ENCODE results near the gene PRKACA. TPM values are rescaled to one million over a fixed set of nuclear protein-coding genes. Genes with fewer than 3 reads are reported as not detected.

The PRKACA gene
- total RNA-seq, 4 donors from 2014 or later: 45.9 to 53.7 (median 49.2) TPM

DNA sequence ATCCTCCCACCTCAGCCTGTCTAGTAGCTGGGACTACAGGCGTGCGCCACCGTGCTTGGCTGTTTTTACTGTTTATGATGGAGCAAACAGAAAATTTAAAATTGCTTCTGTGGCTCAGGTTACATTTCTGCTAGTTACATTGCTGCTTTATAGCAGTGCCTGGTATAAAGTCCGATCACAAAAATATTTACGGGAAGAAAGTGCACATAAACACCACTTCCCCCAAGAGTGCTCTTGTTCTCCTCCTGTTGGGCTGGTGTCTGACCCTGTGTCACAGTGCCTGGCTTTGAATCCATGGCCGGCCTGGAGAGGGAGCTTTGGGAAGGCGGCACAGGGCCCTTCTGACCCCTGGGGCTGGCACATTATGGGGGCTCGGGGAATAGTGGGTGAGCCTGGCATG, 11.9 kb downstream of the PRKACA start:
- WGBS, 2 donors: 88 to 96% methylated on average over 8 of the region's 8 CpGs
- TF ChIP-seq, protein P1, sequence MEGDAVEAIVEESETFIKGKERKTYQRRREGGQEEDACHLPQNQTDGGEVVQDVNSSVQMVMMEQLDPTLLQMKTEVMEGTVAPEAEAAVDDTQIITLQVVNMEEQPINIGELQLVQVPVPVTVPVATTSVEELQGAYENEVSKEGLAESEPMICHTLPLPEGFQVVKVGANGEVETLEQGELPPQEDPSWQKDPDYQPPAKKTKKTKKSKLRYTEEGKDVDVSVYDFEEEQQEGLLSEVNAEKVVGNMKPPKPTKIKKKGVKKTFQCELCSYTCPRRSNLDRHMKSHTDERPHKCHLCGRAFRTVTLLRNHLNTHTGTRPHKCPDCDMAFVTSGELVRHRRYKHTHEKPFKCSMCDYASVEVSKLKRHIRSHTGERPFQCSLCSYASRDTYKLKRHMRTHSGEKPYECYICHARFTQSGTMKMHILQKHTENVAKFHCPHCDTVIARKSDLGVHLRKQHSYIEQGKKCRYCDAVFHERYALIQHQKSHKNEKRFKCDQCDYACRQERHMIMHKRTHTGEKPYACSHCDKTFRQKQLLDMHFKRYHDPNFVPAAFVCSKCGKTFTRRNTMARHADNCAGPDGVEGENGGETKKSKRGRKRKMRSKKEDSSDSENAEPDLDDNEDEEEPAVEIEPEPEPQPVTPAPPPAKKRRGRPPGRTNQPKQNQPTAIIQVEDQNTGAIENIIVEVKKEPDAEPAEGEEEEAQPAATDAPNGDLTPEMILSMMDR (IDR thresholded peaks at IDR 0.05): no peak
- no peak overlapping the region for H3K4me3 ChIP-seq (ENCODE audit: low read depth, poor library complexity, severe bottlenecking)
- intact Hi-C loops (cut with DNase I; ENCODE audit: low total_unique reads): no loop called here
- no peak for DNase-seq (ENCODE audit: low spot score in 2 of 2)

DNA sequence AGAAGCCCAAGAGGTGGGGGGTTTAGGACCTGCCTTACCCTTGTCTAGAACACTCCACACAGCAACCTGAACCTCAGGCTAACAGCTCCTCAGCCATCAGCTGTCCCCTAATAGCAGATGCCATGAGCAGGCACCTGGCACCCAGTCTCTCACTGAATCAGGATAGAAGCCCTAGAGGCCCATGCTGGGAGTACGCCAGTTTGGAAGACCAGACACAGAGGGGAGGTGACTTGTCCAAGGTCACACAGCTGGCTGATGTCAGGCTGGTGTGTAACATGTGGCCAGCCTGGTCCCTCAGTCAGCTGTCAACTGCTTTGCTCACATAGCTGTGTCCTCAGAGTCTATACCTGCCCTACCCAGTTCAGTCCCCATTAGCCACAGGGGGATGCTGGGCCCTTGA, 14.3 kb downstream of the PRKACA start:
- TF ChIP-seq POLR2A (IDR thresholded peaks at IDR 0.05): no peak
- TF ChIP-seq, protein P1 (IDR thresholded peaks at IDR 0.05): no peak
- intact Hi-C loops (cut with DNase I; ENCODE audit: low total_unique reads): no loop called here
- DNase-seq (ENCODE audit: low spot score in 2 of 2): no peak
- no peak overlapping the region for H3K4me3 ChIP-seq (ENCODE audit: low read depth, poor library complexity, severe bottlenecking)
- WGBS, 2 donors: 91 to 100% methylated on average over 1 of the region's 1 CpG

DNA sequence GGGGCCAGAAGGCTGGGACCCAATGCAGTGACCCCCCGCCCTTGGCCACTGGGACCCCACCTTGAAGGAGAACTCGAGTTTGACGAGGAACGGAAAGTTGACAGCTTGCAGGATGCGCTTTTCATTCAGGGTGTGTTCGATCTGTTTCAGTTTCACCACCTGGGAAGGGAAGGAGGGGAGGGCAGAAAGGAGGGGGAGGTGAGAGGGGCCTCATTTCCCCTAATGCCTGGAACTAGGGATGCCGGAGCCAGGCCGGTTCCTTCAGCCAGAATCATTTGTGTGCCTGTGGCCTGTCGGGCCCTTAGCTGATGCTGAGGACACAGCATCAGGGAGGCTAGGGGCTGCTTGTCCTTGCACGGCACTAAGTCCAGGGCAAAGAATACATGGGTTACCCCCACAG, 14.8 kb downstream of the PRKACA start:
- intact Hi-C loops (cut with DNase I; ENCODE audit: low total_unique reads): no loop called here
- WGBS, 2 donors: 90 to 93% methylated on average over 10 of the region's 10 CpGs
- TF ChIP-seq, protein P1 (IDR thresholded peaks at IDR 0.05): no peak
- no peak for TF ChIP-seq POLR2A (IDR thresholded peaks at IDR 0.05)
- H3K4me3 ChIP-seq (ENCODE audit: low read depth, poor library complexity, severe bottlenecking): no peak overlapping the region
- DNase-seq (ENCODE audit: low spot score in 2 of 2): no peak

DNA sequence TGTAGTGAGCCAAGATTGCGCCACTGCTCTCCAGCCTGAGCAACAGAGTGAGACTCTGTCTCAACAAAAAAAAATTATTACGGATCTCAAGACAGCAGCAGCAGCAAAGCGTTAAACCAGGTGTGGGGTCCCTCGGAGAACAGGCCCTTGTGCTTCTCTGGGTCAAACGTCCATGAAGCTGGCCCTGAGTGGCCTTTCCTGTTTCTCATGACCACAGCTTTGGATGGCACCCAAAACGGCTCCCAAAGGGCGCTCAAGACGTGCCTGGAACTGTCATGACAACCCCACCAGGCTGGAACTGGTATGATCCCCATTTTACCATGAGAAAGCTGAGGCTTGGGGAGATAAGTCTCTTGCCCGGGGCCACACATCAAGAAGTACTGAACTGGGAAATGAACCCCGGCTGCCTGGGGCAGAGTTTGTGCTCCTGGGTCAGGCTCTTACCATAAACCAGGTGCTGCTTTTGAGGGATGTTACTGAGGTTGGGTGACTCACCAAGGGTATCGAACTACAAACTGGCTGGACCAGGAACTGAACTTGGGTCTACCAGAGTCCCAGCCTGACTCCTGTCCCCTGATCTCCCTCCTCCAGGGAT, 15.4 kb downstream of the PRKACA start:
- TF ChIP-seq, protein P1 (IDR thresholded peaks at IDR 0.05): no peak
- no peak for TF ChIP-seq POLR2A (IDR thresholded peaks at IDR 0.05)
- H3K4me3 ChIP-seq (ENCODE audit: low read depth, poor library complexity, severe bottlenecking): no peak overlapping the region
- DNase-seq (ENCODE audit: low spot score in 2 of 2): no peak
- intact Hi-C loops (cut with DNase I; ENCODE audit: low total_unique reads): no loop called here
- WGBS, 2 donors: 65 to 74% methylated on average over 11 of the region's 11 CpGs

DNA sequence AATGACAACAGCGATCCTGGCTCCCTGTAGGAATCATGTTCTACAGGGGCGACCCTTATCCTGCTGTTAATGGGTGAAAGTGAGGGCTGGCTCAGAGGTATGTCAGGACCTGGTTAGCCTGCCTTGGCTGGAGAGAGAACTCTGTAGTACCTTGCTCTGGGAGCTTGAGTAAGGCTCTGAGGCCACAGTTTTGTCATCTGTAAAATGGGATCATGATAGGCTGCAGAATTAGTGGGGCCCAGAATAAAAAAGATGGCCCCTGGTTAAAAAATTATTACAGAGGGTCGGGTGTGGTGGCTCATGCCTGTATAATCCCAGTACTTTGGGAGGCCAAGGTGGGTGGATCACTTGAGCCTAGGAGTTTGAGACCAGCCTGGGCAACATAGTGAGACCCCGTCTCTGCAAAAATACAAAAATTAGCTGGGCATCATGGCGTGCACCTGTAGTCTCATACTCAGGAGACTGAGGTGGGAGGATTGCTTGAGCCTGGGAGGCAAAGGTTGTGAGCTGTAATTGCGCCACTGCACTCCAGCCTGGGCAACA, 16.5 kb downstream of the PRKACA start:
- WGBS, 2 donors: 87 to 93% methylated on average over 5 to 6 of the region's 6 CpGs
- TF ChIP-seq, protein P1 (IDR thresholded peaks at IDR 0.05): no peak
- TF ChIP-seq POLR2A (IDR thresholded peaks at IDR 0.05): no peak
- DNase-seq (ENCODE audit: low spot score in 2 of 2): no peak
- intact Hi-C loops (cut with DNase I; ENCODE audit: low total_unique reads): no loop called here
- no peak overlapping the region for H3K4me3 ChIP-seq (ENCODE audit: low read depth, poor library complexity, severe bottlenecking)
